Measurements from ENCODE around the gene GDPGP1.
A peak's percentile ranks its signal among the peaks of the same experiment; 100 is the strongest.

The GDPGP1 gene

GRCh38 chr15:90190606-90191343, 43.2 kb upstream of the GDPGP1 start:
- DNase-seq (ENCODE audit: low read depth): no peak
- no peak for TF ChIP-seq CTCF (conservative IDR thresholded peaks at IDR 0.05; ENCODE audit: low read depth, low read length)
- H3K4me3 ChIP-seq (ENCODE audit: low read depth, low read length): no peak overlapping the region

GRCh38 chr15:90191344-90191687, 42.7 kb upstream of the GDPGP1 start:
- no peak for TF ChIP-seq CTCF (conservative IDR thresholded peaks at IDR 0.05; ENCODE audit: low read depth, low read length)
- H3K4me3 ChIP-seq (ENCODE audit: low read depth, low read length): no peak overlapping the region
- no peak for DNase-seq (ENCODE audit: low read depth)

GRCh38 chr15:90191794-90192509, 42.1 kb upstream of the GDPGP1 start:
- H3K4me3 ChIP-seq (ENCODE audit: low read depth, low read length): no peak overlapping the region
- no peak for TF ChIP-seq CTCF (conservative IDR thresholded peaks at IDR 0.05; ENCODE audit: low read depth, low read length)
- DNase-seq (ENCODE audit: low read depth): peak; percentile 64

- no peak for TF ChIP-seq CTCF (conservative IDR thresholded peaks at IDR 0.05; ENCODE audit: low read depth, low read length)
- DNase-seq (ENCODE audit: low read depth): no peak
- no peak overlapping the region for H3K4me3 ChIP-seq (ENCODE audit: low read depth, low read length)
Observed at GRCh38 chr15:90192961-90193786, 40.8 kb upstream of the GDPGP1 start.

- no peak for TF ChIP-seq CTCF (conservative IDR thresholded peaks at IDR 0.05; ENCODE audit: low read depth, low read length)
- no peak for DNase-seq (ENCODE audit: low read depth)
- no peak overlapping the region for H3K4me3 ChIP-seq (ENCODE audit: low read depth, low read length)
Observed at GRCh38 chr15:90194655-90195054, 39.4 kb upstream of the GDPGP1 start.

- peak overlapping the region; percentile 73 for H3K4me3 ChIP-seq (ENCODE audit: low read depth, low read length)
- DNase-seq (ENCODE audit: low read depth): no peak
- TF ChIP-seq CTCF (conservative IDR thresholded peaks at IDR 0.05; ENCODE audit: low read depth, low read length): no peak
Observed at GRCh38 chr15:90200534-90201129, 33.4 kb upstream of the GDPGP1 start.
